Transverse colon (tissue), 4 donors: ENCODE results near the gene H6PD. TPM values are rescaled to one million over a fixed set of nuclear protein-coding genes. Genes with fewer than 3 reads are reported as not detected.

Experiments
- DNase-seq: peaks from one replicate; pipeline ENCODE4 v3.0.0-alpha.2; 2019
- H3K27ac ChIP-seq, 4 donors: fragments of 200-600 bp; sonication (generic); 2 replicates each; pipeline ENCODE4 v1.5.1; 2016 to 2018; ENCODE audit warnings: inconsistent platforms in 4 of 4
- H3K27me3 ChIP-seq: fragments of 200-600 bp; sonication (generic); 2 replicates; pipeline ENCODE4 v1.5.1; 2017; ENCODE audit warnings: inconsistent platforms
- H3K36me3 ChIP-seq, 4 donors: fragments of 200-600 bp; sonication (generic); 2 replicates each; pipeline ENCODE4 v1.5.1; 2017 to 2019; ENCODE audit warnings: inconsistent platforms in 4 of 4
- H3K4me1 ChIP-seq, 4 donors: fragments of 200-600 bp; sonication (generic); 2 replicates each; pipeline ENCODE4 v1.5.1; 2017 to 2020; ENCODE audit warnings: inconsistent platforms in 4 of 4
- H3K4me3 ChIP-seq, 4 donors: fragments of 200-600 bp; sonication (generic); 1 replicate in 1 of 4; 2 replicates in 3 of 4; pipeline versions ENCODE4 v1.5.1 to v1.6.1; 2017 to 2019; ENCODE audit warnings: inconsistent platforms in 4 of 4
- H3K9me3 ChIP-seq, 2 donors: fragments of 200-600 bp; sonication (generic); 2 replicates each; pipeline ENCODE4 v1.5.1; 2017 to 2019; ENCODE audit warnings: inconsistent platforms in 2 of 2
- EP300 ChIP-seq: sonication (generic); formaldehyde crosslinking; IDR thresholded peaks from one replicate; pipeline ENCODE4 v1.6.1; 2017; ENCODE audit warnings: antibody characterized with exemption, low read depth
- POLR2A ChIP-seq: fragments of 450-650 bp; IDR thresholded peaks from one replicate; pipeline ENCODE4 v1.6.1; 2016; ENCODE audit warnings: antibody characterized with exemption, mild to moderate bottlenecking, moderate library complexity
- POLR2AphosphoS5 ChIP-seq, 3 donors: sonication (generic); formaldehyde crosslinking; IDR thresholded peaks; one replicate each; pipeline ENCODE4 v1.6.1; 2016; ENCODE audit warnings: antibody characterized with exemption in 3 of 3
- WGBS, 2 donors: methylation state at CpG; one replicate each; pipeline ENCODE4 v1.1.5; 2018; ENCODE audit warnings: low coverage in 1 of 2; 5-methylcytosine and 5-hydroxymethylcytosine counted together
- in situ Hi-C, 4 donors: fragments of 200-750 bp; cut with MboI; loops; one replicate each; pipeline versions ENCODE4 v1.15.0 to v1.15.1; 2017; ENCODE audit warnings: low sequenced_read_pairs in 3 of 4, low pct_ligation_motif_present in 1 of 4, low pct_unique_long_range_greater_than_20kb in 1 of 4
- intact Hi-C: fragments of 100-400 bp; cut with DNase I; formaldehyde crosslinking; loops from one replicate; pipeline ENCODE4 v1.15.1; 2023; ENCODE audit warnings: low total_unique reads
- total RNA-seq, 4 donors: library from RNA; depleted of rRNA; stranded (reverse); fragments of >200 nt; gene quantifications; one replicate each; pipeline ENCODE4 v1.1.0, GENCODE V29; 2016
- TF ChIP-seq, protein P1 (sequence below), 5 experiments: fragments of 200-600 bp in 3 of 5; fragments of 450-650 bp in 2 of 5; sonication (generic) in 3 of 5; IDR thresholded peaks; 1 replicate in 2 of 5; 2 replicates in 3 of 5; pipeline ENCODE4 v1.5.1; 2016 to 2017; ENCODE audit warnings: antibody characterized with exemption in 5 of 5, inconsistent platforms in 3 of 5, mild to moderate bottlenecking in 2 of 5, moderate library complexity in 1 of 5

Gene H6PD
- total RNA-seq, 4 donors from 2014 or later = 24.1 to 49.4 (median 26.7) TPM

DNA sequence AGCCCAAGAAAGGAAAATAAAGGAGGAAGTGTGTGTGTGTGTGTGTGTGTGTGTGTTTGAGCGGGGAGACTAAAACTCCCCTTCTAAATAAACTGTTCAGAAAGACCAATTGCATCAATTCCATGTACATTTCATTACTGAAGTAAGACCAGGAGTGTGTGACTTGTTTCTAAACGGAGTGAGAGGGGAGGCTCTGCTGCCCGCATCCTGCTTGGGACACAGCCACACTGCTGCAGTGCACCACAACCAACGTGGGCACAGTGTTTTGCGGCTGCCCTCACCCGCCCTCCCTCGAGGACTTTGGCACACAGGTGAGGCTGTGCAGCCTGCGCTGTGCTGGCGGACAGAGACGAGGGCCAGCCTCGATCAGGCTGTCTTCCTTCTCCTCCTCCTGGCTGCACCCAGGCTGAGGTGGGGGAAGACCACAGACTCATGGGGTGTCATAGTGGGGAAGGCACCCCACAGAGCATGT is 31.0 kb upstream of the H6PD start:
- DNase-seq = peak; percentile 33
- no peak overlapping the region for H3K27ac ChIP-seq
- no peaks in the 10 kb centered on the region for H3K9me3 ChIP-seq
- H3K4me1 ChIP-seq = peaks cover 0 to 19% (median 11%) of the 10 kb centered on the region in 4 donors
- TF ChIP-seq POLR2A (no peak), POLR2AphosphoS5 (IDR thresholded peaks at IDR 0.05) (no peak), EP300 (no peak)
- no peak overlapping the region for H3K4me3 ChIP-seq
- intact Hi-C loops (no loop called here), in situ Hi-C loops (no loop called here)
- 26 to 40% methylated on average over 2 to 11 of the region's 11 CpGs for WGBS, 2 donors
- H3K36me3 ChIP-seq = no peaks in the 10 kb centered on the region
- peaks cover 92% of the 10 kb centered on the region for H3K27me3 ChIP-seq

DNA sequence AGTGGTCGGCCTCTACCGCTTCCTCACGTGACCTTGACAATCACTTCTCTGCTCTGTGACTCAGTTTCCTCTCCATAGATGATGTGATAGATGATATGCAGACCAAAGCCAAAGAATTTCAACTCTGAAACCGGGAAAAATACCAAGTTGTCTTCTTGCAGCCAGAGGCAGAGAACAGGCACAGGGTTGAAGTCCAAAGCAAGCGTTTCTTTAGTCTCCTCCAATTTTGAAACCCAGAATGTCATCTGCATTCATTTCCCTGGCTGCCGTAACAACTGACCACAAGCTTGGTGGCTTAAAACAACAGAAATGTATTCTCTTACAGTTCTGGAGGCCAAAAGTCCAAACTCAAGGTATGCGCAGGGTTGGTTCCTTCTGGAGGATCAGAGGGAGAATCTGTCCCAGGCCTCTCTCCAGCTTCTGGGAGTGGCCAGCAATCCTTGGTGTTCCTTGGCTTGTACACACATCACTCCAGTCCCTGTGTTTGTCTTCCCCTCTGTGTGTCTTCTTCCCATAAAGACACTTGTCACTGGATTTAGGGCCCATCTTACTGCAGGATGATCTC is 30.3 kb upstream of the H6PD start:
- no peak overlapping the region for H3K4me3 ChIP-seq
- WGBS, 2 donors = 69% methylated on average over 7 of the region's 7 CpGs; no CpG with 5 or more reads in 1 of the 2 donors
- peaks cover 92% of the 10 kb centered on the region for H3K27me3 ChIP-seq
- no peak overlapping the region for H3K27ac ChIP-seq
- in situ Hi-C loops (no loop called here), intact Hi-C loops (no loop called here)
- no peak for TF ChIP-seq EP300
- TF ChIP-seq, protein P1, sequence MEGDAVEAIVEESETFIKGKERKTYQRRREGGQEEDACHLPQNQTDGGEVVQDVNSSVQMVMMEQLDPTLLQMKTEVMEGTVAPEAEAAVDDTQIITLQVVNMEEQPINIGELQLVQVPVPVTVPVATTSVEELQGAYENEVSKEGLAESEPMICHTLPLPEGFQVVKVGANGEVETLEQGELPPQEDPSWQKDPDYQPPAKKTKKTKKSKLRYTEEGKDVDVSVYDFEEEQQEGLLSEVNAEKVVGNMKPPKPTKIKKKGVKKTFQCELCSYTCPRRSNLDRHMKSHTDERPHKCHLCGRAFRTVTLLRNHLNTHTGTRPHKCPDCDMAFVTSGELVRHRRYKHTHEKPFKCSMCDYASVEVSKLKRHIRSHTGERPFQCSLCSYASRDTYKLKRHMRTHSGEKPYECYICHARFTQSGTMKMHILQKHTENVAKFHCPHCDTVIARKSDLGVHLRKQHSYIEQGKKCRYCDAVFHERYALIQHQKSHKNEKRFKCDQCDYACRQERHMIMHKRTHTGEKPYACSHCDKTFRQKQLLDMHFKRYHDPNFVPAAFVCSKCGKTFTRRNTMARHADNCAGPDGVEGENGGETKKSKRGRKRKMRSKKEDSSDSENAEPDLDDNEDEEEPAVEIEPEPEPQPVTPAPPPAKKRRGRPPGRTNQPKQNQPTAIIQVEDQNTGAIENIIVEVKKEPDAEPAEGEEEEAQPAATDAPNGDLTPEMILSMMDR (IDR thresholded peaks at IDR 0.05) = no peak
- TF ChIP-seq POLR2AphosphoS5 (IDR thresholded peaks at IDR 0.05) = no peak
- no peak for TF ChIP-seq POLR2A
- no peaks in the 10 kb centered on the region for H3K9me3 ChIP-seq
- no peak for DNase-seq
- no peaks in the 10 kb centered on the region for H3K36me3 ChIP-seq
- peaks cover 0 to 19% (median 8%) of the 10 kb centered on the region in 4 donors for H3K4me1 ChIP-seq

DNA sequence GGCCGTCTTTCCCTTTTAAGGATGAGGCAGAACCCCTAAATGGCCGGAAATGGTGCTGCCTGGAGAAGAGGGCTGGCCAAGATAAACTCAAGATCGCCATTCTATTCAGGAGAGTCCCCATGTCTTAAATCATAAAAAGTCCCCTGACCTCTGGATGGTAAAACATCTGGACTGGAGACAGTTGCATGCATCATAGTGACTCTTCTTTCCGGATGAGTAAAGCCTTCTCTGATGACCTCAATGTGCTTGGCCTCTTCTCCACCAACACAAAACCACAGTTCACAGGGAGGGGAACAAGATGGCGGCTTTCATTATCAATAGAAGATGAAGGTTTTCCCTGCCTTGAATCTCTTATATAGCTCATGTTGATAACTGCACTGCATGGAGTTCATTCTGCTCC is 27.5 kb upstream of the H6PD start:
- H3K4me1 ChIP-seq = peaks cover 0 to 7% (median 6%) of the 10 kb centered on the region in 4 donors
- TF ChIP-seq EP300 (no peak), POLR2AphosphoS5 (IDR thresholded peaks at IDR 0.05) (no peak), POLR2A (no peak)
- TF ChIP-seq, protein P1 (IDR thresholded peaks at IDR 0.05) = no peak
- no peaks in the 10 kb centered on the region for H3K36me3 ChIP-seq
- WGBS, 2 donors = 42 to 68% methylated on average over 2 to 5 of the region's 5 CpGs
- intact Hi-C loops = no loop called here
- DNase-seq = no peak
- H3K4me3 ChIP-seq = no peak overlapping the region
- no peaks in the 10 kb centered on the region for H3K9me3 ChIP-seq
- H3K27me3 ChIP-seq = peaks cover 70% of the 10 kb centered on the region
- in situ Hi-C loops = no loop called here
- no peak overlapping the region for H3K27ac ChIP-seq

DNA sequence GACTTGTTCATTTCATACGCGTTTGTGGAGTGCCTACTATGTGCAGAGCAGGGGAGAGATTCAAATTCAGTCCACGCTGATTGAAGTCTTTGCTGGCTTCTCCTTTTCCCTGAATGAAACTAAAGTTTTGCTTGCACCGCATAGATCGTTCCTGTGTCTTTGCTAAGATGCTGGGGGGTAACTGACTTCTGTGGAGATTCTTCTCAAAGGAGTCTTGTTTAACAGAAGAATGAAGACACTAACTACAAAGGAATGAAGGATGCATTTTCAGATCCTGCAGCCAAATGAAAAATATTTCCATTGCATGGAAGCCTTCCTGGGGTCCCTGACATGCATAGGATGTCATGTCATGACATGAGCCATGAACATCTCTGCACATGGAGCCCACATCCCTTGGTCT is 26.9 kb upstream of the H6PD start:
- no peaks in the 10 kb centered on the region for H3K36me3 ChIP-seq
- peaks cover 64% of the 10 kb centered on the region for H3K27me3 ChIP-seq
- WGBS, 2 donors = 88 to 92% methylated on average over 3 to 5 of the region's 5 CpGs
- H3K27ac ChIP-seq = no peak overlapping the region
- intact Hi-C loops = no loop called here
- in situ Hi-C loops = no loop called here
- no peak for TF ChIP-seq POLR2A
- TF ChIP-seq, protein P1 (IDR thresholded peaks at IDR 0.05) = no peak
- TF ChIP-seq EP300 = no peak
- TF ChIP-seq POLR2AphosphoS5 (IDR thresholded peaks at IDR 0.05) = no peak
- DNase-seq = no peak
- no peaks in the 10 kb centered on the region for H3K9me3 ChIP-seq
- peaks cover 0 to under 1% (median 0%) of the 10 kb centered on the region in 4 donors for H3K4me1 ChIP-seq
- no peak overlapping the region for H3K4me3 ChIP-seq
